HG03095 (cell line): Measurements from ENCODE around the gene PRKN.
"Not testable (repeated sequence)": the region's sequence is repeated elsewhere in the genome, so short reads cannot be mapped to it uniquely, and the experiment has no call there.

Source experiments
- ATAC-seq: cut with Tn5 transposase; IDR thresholded peaks from one replicate; pipeline ENCODE4 v1.9.1; 2021; ENCODE audit warnings: moderate library complexity; ENCODE audit not compliant: unreplicated experiment

Gene PRKN

DNA sequence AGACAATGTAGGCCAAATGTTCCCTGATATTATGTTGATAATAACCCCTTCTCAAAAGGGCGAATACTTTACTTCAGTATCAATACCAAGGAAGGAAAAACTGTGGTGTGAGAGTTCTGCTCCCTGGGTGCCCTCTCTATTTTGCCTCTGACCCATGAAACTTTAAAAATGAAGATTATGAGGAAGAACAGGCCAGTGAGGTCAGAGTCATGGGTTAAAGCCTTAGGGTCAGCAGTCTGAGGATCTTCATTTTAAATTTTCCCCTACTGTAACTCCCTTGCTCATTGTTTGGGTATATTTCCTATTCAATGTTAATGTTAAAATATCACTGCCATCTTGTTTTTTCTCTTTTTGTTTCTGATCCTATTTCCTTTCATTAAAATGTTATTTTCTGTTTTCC is 47.9 kb downstream of the PRKN start:
- ATAC-seq = no peak

DNA sequence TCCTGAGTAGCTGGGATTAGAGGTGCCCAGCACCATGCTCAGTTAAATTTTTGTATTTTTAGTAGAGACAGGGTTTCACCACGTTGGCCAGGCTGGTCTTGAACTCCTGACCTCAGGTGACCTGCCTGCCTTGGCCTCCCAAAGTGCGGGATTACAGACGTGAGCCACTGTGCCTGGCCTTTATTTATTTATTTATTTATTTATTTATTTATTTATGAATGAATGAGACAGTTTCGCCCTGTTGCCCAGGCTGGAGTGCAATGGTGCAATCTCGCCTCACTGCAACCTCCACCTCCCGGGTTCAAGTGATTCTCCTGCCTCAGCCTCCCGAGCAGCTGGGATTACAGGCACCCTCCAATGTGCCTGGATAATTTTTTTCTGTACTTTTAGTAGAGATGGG is 48.7 kb downstream of the PRKN start:
- ATAC-seq = not testable (repeated sequence)

DNA sequence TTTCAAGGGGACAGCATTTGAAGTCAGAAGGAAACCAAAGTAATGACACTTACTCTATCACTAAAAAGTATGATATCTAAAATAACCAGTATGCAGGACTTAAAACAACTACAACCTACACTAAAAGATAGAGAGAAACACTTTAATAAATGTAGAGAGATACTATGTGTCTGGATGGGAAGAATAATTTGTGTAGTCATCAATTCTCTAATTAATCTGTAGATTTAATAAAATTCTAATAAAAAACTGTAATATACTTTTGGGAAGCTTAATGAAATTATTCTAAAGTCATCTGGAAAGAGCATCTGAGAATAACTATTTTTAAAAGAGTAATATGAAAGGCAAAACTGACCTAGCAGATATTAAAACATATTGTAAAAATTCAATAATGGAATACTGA is 52.1 kb downstream of the PRKN start:
- no peak for ATAC-seq

DNA sequence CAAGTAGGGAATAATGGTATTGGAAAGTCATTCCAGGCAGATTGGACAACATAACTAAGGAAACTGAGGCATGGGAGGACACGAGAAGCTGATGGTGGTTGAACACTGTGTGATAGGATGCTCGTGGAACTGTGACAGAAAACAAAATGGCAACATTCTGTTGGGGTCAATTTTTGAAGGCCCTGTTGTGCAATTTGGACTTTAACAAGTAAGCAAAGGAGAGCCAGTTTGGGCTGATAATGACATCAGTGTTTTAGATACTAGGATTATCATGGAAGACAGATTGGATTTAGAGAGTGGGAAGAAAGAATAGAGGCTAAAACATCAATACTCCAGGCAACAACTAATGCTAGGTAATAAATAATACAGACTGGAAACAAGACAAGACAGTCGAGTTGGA is 53.1 kb downstream of the PRKN start:
- ATAC-seq = no peak

DNA sequence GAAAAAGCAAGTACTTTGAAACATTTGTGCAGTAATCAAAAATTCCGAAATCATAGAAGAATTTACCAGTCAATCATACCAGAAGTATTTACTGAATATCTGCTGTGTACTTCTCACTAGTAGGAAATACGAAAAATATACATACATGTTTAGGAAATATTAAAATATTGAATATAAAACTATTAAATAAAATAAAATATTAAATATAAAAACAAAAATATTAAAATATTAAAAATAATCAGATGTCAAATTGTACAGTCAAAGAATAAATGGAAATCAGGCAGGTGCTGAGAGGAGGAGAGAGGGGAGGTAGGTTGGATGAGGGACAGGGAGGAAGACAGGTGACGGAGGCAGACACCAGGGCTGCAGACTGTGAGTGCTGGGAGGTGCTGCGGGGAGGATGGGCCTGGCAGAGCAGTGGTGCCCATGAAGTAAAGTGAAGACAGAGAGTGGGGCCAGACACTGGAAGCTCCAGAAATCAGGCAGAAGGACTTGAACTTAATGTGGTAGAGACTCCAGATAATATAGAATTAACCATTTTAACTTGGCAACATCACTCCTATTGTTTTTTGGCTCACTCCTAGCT is 55.9 kb downstream of the PRKN start:
- ATAC-seq = no peak

DNA sequence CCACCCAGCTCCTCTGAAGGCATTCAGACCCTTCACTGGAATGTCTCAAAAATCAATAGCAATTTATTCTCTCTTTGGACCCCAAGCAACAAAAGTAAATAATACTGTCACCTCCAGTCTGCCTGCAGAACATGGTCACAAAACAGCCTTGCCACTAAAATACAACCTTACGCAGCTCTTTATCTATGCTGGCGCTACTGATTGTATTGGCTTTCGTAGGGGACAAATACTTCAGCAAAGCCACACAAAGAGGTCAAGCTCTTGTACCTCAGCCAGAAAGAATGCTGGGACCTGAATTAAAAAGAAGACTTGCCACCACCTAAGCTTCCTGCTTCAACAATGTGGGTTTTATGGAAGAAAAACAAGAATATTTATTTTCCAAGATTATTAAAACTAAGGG is 57.2 kb downstream of the PRKN start:
- no peak for ATAC-seq

DNA sequence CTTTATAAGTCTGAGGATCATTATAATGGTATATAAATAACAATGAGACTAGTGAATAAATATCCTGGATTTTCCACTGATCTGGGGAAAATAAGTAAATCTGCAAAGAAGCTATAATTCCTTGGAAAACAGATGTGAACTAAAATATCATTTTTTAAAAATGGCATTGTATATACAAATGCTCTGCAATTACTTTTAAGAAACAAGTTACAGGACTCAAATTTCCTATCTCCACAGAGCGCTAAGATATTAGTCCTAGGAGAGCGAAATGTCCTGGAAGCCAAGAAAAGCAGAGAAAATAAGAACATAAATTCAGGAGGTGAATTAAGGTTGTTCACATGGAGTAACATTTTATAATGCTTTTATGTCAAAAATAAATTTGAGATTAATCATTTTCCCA is 61.3 kb downstream of the PRKN start:
- no peak for ATAC-seq

DNA sequence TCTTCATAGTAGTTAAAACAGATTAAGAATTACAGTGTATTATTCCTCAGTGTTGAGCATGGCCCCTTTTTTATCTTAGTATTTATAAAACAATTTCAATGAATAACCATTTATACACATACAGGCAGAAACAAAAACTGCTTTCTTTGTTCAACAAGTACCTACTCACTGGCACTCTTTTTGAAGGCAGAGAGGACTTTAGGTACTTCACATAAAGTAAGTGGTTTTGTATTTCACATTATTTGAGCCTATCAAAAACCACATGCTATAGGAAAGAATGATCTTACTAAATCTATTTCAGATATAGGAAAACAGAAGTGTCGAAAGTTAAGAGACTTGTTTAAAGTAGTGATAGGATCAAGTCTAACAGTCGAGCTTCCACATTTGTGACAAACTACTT is 73.8 kb downstream of the PRKN start:
- ATAC-seq = no peak

DNA sequence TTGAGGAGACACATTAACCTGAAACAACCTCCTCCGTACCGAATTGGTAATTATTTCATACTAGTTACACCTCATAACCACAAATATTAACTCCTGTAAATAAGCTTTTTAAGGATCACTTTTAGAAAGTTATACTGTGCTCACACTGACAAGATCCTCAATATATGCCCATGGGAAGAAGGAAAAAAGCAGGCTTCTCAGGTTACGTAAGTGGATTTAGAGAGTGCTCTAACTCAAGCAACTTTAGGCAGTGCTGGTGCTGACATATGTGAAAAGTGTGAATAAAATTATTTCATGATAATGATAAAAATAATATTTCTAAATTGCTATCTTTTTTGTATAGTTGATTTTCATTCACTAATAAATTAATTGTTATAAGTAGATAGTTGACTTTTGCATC is 76.1 kb downstream of the PRKN start:
- ATAC-seq = no peak

DNA sequence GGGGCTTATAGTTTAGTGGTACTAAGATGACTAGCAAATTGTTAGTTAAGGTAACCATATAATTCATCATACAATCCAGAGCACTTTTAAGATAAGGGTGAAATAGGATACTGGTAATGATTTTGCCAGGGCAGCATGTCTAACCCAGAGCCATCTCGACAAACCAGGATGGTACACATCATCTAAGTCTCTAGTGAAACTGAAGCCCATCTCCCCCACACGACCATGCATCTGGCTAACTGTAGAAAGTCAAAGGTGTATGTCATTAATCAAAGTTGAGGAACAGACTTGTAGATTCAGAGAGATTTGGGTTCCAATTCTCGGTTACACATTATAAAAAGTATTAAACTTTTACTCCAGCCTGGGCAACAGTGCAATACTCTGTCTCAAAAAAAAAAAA is 78.3 kb downstream of the PRKN start:
- no peak for ATAC-seq

DNA sequence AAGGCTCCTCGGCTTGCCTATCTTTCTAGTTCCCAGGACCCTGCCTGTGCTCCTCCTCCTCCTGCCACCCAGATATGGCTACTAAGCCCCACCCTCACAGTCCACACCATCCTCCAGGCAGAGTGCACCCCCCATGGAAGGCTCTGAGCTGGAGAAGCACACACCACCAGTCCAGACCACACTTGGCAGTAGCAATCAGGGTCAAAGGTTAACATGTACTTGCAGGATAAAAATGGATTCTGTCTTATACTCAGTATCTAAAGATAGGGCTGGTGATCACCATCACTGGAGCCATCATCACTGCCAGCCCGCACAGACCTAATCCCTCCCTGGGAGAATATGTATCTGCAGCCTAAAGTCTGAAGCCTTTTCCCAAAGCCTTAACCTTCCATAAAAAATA is 83.4 kb downstream of the PRKN start:
- ATAC-seq = no peak

DNA sequence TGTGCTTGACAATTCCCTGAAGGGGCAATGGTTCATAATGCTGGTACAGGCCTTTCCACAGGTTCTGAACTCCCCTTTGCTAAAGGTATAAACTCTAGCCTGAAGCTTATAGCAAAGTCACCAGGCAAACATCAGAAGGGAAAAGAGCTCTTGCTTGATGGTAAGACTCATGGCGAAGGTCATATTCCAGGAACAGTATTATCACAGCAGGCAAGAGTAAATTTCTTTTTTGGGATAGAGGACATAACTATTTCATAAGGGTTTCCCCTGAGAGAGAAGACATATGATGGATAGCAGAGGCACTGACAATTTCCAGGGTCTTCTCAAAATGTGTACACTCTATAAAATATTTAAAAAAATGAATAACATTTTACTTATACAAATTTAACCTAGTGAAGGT is 86.8 kb downstream of the PRKN start:
- ATAC-seq = no peak

DNA sequence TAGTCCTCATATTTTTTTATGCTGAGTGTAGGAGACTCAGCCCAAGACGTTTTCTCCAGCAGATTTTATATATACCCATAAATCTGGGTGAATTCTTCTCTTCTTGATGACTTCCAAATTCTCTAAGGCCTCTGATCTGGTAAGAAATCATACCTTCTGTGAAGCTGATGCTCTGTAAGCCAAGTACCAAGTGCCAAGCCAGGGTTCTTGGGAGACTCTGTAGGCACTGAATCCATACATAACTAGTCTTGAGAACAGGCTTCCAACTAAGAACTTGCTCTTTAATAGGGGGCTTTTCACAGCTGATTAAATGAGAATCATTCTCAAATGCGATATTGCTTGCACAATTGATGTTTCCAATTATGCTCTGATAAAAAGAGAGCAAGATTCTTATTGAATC is 87.6 kb downstream of the PRKN start:
- no peak for ATAC-seq

DNA sequence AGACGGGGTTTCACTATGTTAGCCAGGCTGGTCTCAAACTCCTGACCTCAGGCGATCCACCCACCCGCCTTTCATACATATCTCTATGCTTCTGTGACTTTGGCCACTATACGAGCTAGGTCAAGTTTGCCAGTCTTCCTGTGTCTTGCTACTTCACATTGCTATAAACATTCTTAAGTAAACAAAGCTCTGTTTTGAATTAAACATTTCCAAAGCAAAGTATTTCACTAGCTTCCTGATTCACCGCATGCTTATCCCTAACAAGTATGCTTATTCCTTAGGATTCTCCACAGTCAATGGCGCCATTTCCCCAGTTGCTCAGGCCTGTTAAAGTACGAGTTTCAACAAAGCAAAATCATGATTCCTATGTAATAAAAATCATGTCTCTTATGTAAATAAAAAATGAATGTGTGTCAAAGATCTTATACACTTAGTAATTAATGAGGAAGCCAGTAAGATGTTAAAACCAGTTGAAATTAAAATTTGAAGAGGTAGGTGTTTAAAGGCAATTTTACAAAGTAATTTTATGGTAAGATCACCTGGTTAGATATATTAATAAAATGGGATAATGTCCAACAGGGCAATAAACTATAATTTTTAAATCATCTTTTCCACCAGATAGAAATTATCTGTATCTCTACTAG is 88.5 kb downstream of the PRKN start:
- ATAC-seq = no peak

DNA sequence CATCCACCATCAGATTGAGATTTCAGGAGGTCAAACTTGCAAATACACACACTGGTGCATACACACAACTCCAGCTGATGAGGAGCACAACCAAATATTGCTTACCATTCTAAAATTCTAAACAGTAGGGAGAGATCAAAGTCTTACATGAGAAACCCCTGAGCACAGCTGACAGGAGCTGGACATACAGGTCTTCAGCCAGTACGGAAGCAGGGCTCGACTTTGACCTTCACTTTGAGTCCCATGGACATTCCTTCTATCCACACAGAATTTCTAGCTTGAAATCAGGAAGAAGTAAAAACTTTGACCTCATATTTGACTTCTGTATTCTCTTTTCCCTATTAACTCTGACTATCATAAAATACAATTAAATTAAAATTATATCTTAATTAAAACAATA is 90.2 kb downstream of the PRKN start:
- ATAC-seq = no peak

DNA sequence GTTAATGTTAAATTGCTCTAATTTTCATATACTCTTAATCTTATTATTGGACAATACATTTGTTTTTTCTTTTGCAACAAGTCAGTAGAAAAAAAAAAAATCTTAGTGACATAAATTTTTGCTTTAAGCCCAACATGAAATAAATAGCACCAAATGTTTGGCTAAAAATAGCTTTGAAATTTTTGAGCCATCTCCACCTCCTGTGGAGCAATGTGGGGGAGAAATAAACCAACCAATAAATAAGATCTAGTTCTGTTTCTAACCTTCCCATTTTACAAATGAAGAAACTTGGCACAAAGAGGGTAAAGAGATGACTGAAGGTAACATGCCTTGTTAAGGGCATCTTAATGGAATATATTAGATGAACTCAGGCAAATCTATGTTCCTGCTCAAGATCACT is 91.4 kb downstream of the PRKN start:
- ATAC-seq = no peak

DNA sequence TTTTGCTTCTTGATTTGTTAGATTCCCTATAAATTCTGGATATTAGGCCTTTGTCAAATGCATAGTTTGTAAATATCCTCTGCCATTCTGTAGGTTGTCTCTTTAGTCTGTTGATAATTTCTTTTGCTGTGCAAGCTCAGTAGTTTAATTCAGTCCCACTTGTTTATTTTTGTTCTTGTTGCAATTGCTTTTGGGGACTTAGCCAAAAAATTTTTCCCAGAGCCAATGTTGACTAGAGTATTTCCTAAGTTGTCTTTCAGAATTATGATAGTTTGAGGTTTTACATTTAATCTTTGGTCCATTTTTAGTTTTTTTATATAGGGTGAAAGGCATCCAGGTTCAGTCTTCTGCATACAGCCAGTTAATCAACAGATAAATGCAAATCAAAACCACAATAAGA is 96.0 kb downstream of the PRKN start:
- no peak for ATAC-seq

DNA sequence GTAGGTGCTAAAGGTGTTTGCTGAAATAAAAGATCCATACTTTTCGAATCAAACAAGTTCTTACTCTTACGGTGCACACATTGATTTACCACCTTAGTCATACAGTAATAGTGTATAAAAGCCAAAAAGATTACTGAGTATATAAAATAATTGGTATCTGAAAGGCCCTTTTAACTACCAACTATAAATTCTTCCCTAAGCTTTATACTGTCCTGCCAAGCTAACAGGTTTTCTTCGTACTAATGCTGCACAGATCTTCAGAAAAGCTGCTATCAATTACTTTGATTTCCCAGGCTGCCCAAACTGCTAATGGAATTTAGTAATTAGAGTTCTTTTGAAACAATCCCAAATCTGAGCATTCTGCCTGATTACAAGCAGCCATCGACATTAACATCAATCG is 97.5 kb downstream of the PRKN start:
- ATAC-seq = no peak

DNA sequence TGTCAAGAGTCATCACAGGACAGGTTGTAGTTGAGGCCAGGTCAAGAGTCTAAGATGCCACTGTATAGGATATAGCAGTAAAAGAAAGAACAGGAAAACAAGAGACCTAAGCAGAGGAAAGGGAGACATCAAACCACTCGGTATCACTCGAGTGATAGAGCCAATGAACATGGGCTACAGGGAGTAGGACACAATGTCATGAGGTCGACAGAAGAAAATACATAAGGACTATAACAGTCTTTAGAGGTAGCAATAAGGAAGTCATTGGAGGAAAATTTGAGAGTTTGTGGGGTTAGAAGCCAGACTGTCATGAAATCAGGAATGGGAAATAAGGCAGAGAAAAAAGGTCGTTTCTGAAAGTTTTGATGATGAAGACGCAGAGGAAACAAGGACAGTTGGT is 99.7 kb downstream of the PRKN start:
- no peak for ATAC-seq

DNA sequence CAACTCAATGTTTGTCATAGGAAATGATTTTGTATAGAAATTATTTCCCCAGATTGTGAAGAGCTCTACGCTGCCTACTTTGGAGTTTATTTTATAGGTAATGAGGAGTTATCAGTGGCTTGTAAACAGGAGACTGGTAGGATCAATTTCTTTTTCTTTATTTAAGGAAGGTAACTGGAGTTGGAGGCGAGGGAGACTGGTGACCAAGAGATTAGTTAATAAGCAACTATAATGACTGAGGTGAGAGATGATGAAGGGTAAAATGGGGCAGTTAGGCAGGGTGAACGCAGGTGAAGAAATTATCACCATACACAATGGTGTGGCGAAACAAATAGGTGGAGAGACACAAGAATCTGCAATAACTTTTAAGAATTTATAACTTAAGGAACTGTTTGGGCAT is 100.2 kb downstream of the PRKN start:
- ATAC-seq = no peak

DNA sequence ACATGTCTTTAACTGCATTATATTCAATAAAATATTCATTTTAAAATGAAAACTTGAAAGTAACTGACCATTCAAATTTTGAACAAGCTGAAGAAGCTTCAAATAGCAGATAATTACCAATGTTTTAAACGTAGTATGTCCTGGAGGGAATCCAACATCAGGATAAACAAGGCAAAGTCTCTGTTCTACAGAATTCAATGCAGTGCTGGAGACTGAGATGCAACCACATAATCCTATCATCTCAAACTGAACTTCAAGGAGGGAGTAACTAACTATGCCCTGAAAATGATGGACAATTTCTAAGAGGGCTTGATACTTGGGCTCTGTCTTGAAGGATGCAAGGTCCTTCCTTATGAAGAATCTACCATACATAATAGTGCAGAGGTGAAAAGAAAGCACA is 100.7 kb downstream of the PRKN start:
- ATAC-seq = no peak

DNA sequence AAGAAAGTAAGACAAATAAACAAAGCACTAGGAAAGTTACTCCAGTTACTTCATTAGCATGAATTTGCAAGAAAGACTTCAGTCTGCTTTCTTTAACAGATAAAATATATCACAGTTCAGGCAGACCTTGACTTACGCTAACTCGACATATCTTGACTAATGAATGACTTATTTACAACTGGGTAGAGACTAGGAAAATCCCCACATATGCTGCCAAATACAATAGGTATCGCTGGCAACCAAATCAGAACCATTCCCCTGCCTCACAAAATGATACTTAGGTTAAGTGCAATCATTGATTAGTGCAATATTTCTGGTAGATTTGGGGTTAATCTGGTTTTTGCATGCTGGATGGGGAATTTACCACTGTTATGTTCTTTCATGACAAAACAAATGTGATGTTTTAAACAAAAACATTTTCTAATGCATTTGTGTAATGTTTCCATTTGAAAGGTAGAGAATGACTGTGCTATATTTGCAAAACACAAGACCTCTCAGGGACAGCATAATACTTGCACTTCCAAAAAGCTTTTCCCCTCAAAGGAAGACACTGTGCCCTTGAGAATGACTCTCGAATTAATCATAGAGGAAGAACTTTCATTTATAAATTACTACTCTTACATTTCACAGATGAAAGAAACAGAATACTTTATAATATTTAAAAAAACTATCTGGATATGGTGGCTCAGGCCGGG is 101.6 kb downstream of the PRKN start:
- no peak for ATAC-seq

DNA sequence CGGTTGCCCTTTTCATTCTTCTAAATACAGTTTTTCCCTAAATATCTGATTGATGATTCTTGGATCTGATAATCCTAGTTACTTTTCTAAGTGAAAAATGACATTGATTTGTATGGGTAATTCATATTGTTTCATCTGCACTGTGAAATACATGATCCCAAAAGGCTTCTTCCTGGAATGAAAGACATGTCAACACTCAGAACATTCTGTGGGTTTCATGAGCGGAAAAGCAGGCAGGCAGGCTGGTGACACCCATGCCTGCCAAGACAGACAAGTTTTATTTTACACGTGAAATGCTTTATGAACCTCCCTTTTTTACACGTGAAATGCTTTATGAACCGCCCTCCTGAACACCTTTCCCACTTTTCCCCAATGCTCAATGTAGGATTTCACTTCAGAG is 105.0 kb downstream of the PRKN start:
- ATAC-seq = no peak
